IMR-90 (cell line): ENCODE measurements around the gene VIPR2. TPM values are rescaled to one million over a fixed set of nuclear protein-coding genes. Genes with fewer than 3 reads are reported as not detected.

ENCODE experiments used
- ATAC-seq: fragments of 200-7000 bp; cut with Tn5 transposase; 2 replicates; pipeline ENCODE4 v1.9.1; 2020; ENCODE audit warnings: low read depth, mild to moderate bottlenecking, moderate library complexity
- BruUV-seq: library from RNA; stranded (reverse); fragments of 400-500 nt; replicated peaks from 2 replicates; lab custom pipeline; 2021; lab: Mats Ljungman, UMichigan
- CTCF ChIA-PET: fragments of 300-600 bp; formaldehyde crosslinking; extraction: SDS; loops from one replicate; lab custom pipeline; 2021; ENCODE audit warnings: antibody characterized with exemption; lab: Yijun Ruan, JAX
- POLR2A ChIA-PET: fragments of 300-600 bp; sonication (Branson Sonifier 250); formaldehyde crosslinking; loops from one replicate; lab custom pipeline; 2022; ENCODE audit warnings: antibody characterized with exemption; ENCODE audit not compliant: unreplicated experiment; lab: Charles Lee
- DNase-seq: peaks from one replicate; pipeline ENCODE4 v3.0.0; 2013
- H2AFZ ChIP-seq: replicated peaks from 2 replicates; pipeline ENCODE3; 2013; ENCODE audit warnings: low read length, mild to moderate bottlenecking; ENCODE audit not compliant: poor library complexity
- H2AK5ac ChIP-seq: 2 replicates; pipeline ENCODE4 v1.6.1; 2013; ENCODE audit warnings: low read depth, low read length, inconsistent platforms
- H2AK9ac ChIP-seq: replicated peaks from 2 replicates; pipeline ENCODE3; 2013; ENCODE audit warnings: mild to moderate bottlenecking, low read depth, low read length, moderate library complexity; ENCODE audit not compliant: poor library complexity
- H2BK120ac ChIP-seq: 2 replicates; pipeline ENCODE4 v1.6.1; 2013; ENCODE audit warnings: low read depth, low read length, inconsistent platforms
- H2BK15ac ChIP-seq: 3 replicates; pipeline ENCODE4 v1.6.1; 2013; ENCODE audit warnings: low read depth, low read length, inconsistent platforms
- H2BK20ac ChIP-seq: 2 replicates; pipeline ENCODE4 v1.6.1; 2013; ENCODE audit warnings: low read depth, mild to moderate bottlenecking, inconsistent platforms, low read length, moderate library complexity
- H2BK5ac ChIP-seq: 2 replicates; pipeline ENCODE4 v1.6.1; 2013; ENCODE audit warnings: mild to moderate bottlenecking, low read depth, low read length, inconsistent platforms; ENCODE audit not compliant: poor library complexity, severe bottlenecking
- H3K14ac ChIP-seq: replicated peaks from 2 replicates; pipeline ENCODE4 v1.6.1; 2013; ENCODE audit warnings: low read depth, low read length, inconsistent platforms
- H3K18ac ChIP-seq: 2 replicates; pipeline ENCODE4 v1.6.1; 2013; ENCODE audit warnings: low read depth, low read length, control low read depth
- H3K23ac ChIP-seq: 2 replicates; pipeline ENCODE4 v1.6.1; 2013; ENCODE audit warnings: low read depth, low read length, inconsistent platforms
- H3K27ac ChIP-seq: 2 replicates; pipeline ENCODE4 v1.5.1; 2013; ENCODE audit warnings: mild to moderate bottlenecking, control low read depth, low read length; ENCODE audit not compliant: insufficient read depth
- H3K27me3 ChIP-seq: 2 replicates; pipeline ENCODE4 v1.6.1; 2013; ENCODE audit warnings: low read length; ENCODE audit not compliant: control insufficient read depth, insufficient read depth
- H3K36me3 ChIP-seq: 2 replicates; pipeline ENCODE4 v1.6.1; 2013; ENCODE audit warnings: low read length, mixed read lengths; ENCODE audit not compliant: control insufficient read depth, insufficient read depth
- H3K4ac ChIP-seq: 2 replicates; pipeline ENCODE4 v1.6.1; 2013; ENCODE audit warnings: low read depth, low read length, inconsistent platforms
- H3K4me1 ChIP-seq: 2 replicates; pipeline ENCODE4 v1.6.1; 2013; ENCODE audit warnings: low read length, mixed read lengths; ENCODE audit not compliant: control insufficient read depth, insufficient read depth
- H3K4me2 ChIP-seq: 2 replicates; pipeline ENCODE4 v1.6.1; 2013; ENCODE audit warnings: low read depth, mild to moderate bottlenecking, control low read depth, low read length, moderate library complexity
- H3K4me3 ChIP-seq: 2 replicates; pipeline ENCODE4 v1.5.1; 2013; ENCODE audit warnings: low read depth, mild to moderate bottlenecking, control low read depth, low read length, moderate library complexity; ENCODE audit not compliant: insufficient read depth
- H3K56ac ChIP-seq: 2 replicates; pipeline ENCODE4 v1.6.1; 2013; ENCODE audit warnings: low read length, inconsistent platforms; ENCODE audit not compliant: insufficient read depth; ENCODE audit errors: extremely low read depth
- H3K79me1 ChIP-seq, 2 experiments: 2 replicates each; pipeline ENCODE4 v1.6.1; 2013; ENCODE audit warnings: low read length in 2 of 2, inconsistent platforms in 1 of 2, low read depth in 1 of 2
- H3K9ac ChIP-seq: 2 replicates; pipeline ENCODE4 v1.6.1; 2013; ENCODE audit warnings: low read depth, low read length, control low read depth
- H3K9me1 ChIP-seq: 2 replicates; pipeline ENCODE4 v1.6.1; 2013; ENCODE audit warnings: low read length, inconsistent platforms; ENCODE audit not compliant: insufficient read depth
- H3K9me3 ChIP-seq: 2 replicates; pipeline ENCODE4 v1.6.1; 2013; ENCODE audit warnings: low read length; ENCODE audit not compliant: control insufficient read depth, insufficient read depth
- H4K20me1 ChIP-seq: 2 replicates; pipeline ENCODE4 v1.6.1; 2013; ENCODE audit warnings: low read length, inconsistent platforms; ENCODE audit not compliant: insufficient read depth
- H4K5ac ChIP-seq: 2 replicates; pipeline ENCODE4 v1.6.1; 2013; ENCODE audit warnings: mild to moderate bottlenecking, low read depth, low read length, control low read depth
- H4K8ac ChIP-seq, 2 experiments: 2 replicates each; pipeline ENCODE4 v1.6.1; 2013; ENCODE audit warnings: low read depth in 2 of 2, low read length in 2 of 2, control low read depth in 1 of 2, inconsistent platforms in 1 of 2
- H4K91ac ChIP-seq: 2 replicates; pipeline ENCODE4 v1.6.1; 2013; ENCODE audit warnings: low read depth, low read length, inconsistent platforms; ENCODE audit not compliant: insufficient read depth
- CEBPB ChIP-seq: IDR thresholded peaks from 2 replicates; pipeline ENCODE4 v1.6.1; 2012; ENCODE audit warnings: low read depth, low read length, improper control_type of control experiment
- WGBS, 2 experiments: methylation state at CpG; one replicate each; pipeline versions ENCODE4 v1.1.5 to v1.1.7; 2013; ENCODE audit warnings: missing lambda C conversion rate in 2 of 2; ENCODE audit not compliant: insufficient read length in 1 of 2; ENCODE audit errors: extremely low coverage in 2 of 2; 5-methylcytosine and 5-hydroxymethylcytosine counted together
- dilution Hi-C: fragments of 300-500 bp; cut with HindIII; formaldehyde crosslinking; loops from one replicate; pipeline ENCODE4 v1.14.3; 2018; ENCODE audit warnings: low sequenced_read_pairs; ENCODE audit not compliant: unreplicated experiment
- in situ Hi-C: fragments of 300-500 bp; cut with MboI; formaldehyde crosslinking; loops from 3 replicates; pipeline ENCODE4 v1.14.3; 2019; ENCODE audit warnings: low sequenced_read_pairs, inconsistent platforms, mixed read lengths
- intact Hi-C: fragments of 100-400 bp; cut with micrococcal nuclease; formaldehyde crosslinking; loops from 2 replicates; pipeline ENCODE4 v1.10.0; 2022
- polyA plus RNA-seq, 3 experiments: library from polyadenylated mRNA; depleted of rRNA; stranded (reverse); fragments of >200 nt; gene quantifications; 2 replicates each; pipeline ENCODE4 v1.2.3, GENCODE V29; 2012; ENCODE audit warnings: low replicate concordance in 1 of 3
- total RNA-seq: library from RNA; depleted of rRNA; stranded (reverse); fragments of >200 nt; gene quantifications from 2 replicates; pipeline ENCODE4 v1.2.3, GENCODE V29; 2012

The VIPR2 gene
- total and polyA plus RNA-seq, 2 of the 4 experiments (the other 2 are of a cell fraction), result not detected

- Histone ChIP-seq H3K14ac (no peak overlapping the region), H2BK120ac (no peak overlapping the region), H2AK5ac (no peak overlapping the region), H3K9me1 (no peaks in the 10 kb centered on the region), H3K4ac (no peak overlapping the region), H4K20me1 (no peaks in the 10 kb centered on the region), H3K27me3 (no peaks in the 10 kb centered on the region; the same call in 1 of the 2 replicates), H3K36me3 (no peaks in the 10 kb centered on the region), H3K18ac (no peak overlapping the region), H2BK20ac (no peak overlapping the region), H3K4me2 (no peak overlapping the region; the same call in 1 of the 2 replicates), H3K9me3 (peaks cover 13% of the 10 kb centered on the region), H3K79me1 (no peaks in the 10 kb centered on the region), H2BK15ac (no peak overlapping the region), H3K23ac (no peak overlapping the region), H2AFZ (no peak overlapping the region), H3K4me3 (no peak overlapping the region; the same call in 1 of the 2 replicates), H2BK5ac (no peak overlapping the region), H3K4me1 (no peaks in the 10 kb centered on the region; the same call in 1 of the 2 replicates), H4K91ac (no peak overlapping the region), H3K27ac (no peak overlapping the region), H2AK9ac (no peak overlapping the region), H3K56ac (no peak overlapping the region), H4K8ac (no peak overlapping the region), H4K5ac (no peak overlapping the region), H3K9ac (no peak overlapping the region)
- in situ Hi-C loops, result no loop called here
- 62% methylated on average over 13 of the region's 31 CpGs; no CpG with 5 or more reads in 1 of the 2 experiments for whole genome bisulfite sequencing, 2 experiments
- DNase-seq, result no peak
- dilution Hi-C loops, result no loop called here
- intact Hi-C loops, result no loop called here
- BruUV-seq, result no TSS peak
- ATAC-seq, result no peak
- ChIA-PET CTCF (no interaction called here), POLR2A (no interaction called here)
- no peak for TF ChIP-seq CEBPB
Observed at GRCh38 chr7:159031135-159031701, 113.4 kb downstream of the VIPR2 start.
